ENCODE results near the gene UCKL1.
"Not testable (repeated sequence)": the region's sequence is repeated elsewhere in the genome, so short reads cannot be mapped to it uniquely, and the experiment has no call there.

Gene UCKL1

DNA sequence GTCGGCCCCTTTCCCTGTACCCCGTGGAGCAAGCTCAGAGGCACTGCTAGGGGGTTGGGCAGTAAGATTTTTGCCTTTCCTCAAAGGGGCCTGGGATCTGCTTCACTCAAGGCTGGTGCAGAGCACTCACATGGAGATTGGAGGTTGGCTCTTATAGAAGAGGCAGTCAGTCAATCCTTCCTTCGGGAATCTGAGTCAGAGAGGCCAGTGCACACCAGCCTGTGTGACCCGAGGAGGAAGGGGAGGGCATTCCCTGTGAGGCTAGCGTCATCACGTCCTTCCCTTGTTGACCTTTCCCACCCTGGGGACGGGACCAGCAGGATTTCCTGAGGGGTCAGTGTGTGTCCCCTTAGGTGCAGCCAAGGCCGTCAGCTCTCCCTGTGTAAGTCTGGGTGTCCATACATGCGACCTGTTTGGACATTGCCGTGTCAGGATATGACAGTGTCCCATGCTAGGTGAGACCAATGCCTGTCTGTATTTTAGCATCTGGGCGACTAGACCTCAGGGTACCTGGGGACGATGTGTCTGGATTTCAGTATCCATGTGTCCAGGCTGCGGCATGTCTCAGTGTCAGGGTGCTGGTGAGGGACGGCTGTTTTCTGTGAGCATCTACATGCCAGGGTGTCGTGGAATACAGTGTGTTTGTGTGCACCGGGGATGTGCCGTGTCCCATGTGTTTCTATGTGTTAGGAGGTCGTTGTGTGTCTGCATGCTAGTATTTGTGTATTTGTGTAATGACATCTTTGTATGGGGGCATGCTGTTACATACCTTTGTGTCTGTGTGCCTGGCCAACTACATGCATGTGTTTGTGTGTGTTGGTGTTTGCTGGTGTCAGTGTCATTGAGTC is 16.3 kb upstream of the UCKL1 start:
- FAIRE-seq, result no peak

DNA sequence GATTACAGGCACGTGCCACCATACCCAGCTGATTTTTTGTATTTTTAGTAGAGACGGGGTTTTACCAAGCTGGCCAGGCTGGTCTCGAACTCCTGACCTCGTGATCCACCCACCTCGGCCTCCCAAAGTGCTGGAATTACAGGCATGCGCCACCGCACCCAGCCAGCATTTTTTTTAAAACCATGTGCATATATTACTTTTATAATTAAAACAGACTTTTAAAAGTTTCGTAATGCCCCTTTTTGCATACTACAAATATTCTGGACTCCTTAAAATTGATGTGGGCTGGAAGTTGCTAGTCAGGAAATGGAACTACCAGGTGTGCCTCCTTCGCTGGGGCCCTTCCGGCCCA is 15.7 kb upstream of the UCKL1 start:
- not testable (repeated sequence) for FAIRE-seq

DNA sequence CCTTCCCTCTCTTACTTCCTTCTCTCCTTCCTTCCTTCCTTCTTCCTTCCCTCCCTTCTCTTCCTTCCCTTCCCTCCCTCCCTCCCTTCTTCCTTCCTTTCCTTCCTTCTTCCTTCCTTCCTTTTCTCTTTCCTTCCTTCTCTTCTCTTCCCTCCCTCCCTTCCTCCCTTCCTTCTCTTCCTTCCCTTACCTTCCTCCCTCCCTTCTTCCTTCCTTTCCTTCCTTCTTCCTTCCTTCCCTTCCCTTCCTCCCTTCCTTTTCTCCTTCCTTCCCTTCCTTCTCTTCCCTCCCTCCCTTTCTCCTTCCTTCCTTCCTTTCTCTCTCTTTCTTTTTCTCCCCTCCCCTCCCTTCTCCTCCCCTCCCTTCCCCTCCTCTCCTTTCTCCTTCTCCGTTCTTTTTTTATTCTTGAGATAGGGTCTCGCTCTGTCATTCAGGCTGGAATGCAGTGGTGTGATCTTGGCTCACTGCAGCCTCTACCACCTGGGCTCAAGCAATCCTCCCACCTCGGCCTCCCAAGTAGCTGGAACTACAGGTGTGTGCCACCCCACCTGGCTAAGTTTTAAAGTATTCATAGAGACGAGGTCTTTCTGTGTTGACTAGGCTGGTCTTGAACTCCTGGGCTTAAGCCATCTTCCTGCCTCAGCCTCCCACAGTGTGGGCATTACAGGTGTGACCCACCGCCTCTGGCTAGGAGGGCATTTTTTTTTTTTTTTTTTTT is 14.7 kb upstream of the UCKL1 start:
- FAIRE-seq, result no peak

DNA sequence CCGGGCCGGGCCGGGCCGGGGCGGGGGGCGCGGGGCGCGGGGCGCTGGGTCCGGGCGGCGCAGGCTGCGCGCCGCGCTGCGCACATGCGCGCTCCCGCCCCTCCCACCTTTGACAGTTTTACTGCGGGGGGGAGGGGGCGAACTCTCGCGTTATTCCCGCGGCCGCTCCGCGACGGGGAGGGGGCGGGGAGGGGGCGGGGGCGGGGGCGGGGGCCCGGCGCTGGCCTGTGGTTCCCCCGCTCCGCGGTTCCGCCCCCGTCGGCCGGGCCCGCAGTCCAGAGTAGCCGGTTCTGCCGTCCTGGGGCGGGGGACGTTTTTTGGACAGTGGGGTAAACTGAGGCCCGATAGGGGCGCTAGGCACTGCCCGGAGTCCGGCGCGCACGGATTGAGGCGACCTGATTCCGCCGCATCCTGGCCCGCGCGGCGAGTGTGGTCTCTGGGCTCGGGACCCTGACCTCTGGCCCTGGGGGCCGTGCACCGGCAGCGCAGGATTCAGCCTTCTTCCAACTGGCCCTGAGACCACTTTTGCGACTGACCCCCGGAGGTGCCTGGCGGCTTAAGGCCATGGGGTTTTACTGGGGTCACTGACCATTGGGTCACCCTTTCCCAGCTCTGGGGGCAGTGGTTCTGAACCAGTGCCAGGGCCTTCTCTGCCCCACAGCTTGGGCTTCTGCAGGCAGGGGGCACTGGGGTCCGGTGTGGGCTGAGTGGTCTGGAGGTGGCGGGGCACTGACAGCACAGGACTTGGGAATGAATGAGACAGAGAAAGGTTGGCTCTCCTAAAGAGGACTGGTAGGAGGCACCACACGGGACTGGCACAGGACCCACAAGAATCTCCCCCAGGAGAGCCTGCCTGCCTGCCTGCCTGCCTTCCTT is 13.9 kb upstream of the UCKL1 start, which contains the start of gene ZNF512B:
TSS of gene ZNF512B (minus strand) at position 93 of the 876 bp plus-strand sequence. CDS start 1,980 bp downstream, outside the sequence.
- no peak for FAIRE-seq

DNA sequence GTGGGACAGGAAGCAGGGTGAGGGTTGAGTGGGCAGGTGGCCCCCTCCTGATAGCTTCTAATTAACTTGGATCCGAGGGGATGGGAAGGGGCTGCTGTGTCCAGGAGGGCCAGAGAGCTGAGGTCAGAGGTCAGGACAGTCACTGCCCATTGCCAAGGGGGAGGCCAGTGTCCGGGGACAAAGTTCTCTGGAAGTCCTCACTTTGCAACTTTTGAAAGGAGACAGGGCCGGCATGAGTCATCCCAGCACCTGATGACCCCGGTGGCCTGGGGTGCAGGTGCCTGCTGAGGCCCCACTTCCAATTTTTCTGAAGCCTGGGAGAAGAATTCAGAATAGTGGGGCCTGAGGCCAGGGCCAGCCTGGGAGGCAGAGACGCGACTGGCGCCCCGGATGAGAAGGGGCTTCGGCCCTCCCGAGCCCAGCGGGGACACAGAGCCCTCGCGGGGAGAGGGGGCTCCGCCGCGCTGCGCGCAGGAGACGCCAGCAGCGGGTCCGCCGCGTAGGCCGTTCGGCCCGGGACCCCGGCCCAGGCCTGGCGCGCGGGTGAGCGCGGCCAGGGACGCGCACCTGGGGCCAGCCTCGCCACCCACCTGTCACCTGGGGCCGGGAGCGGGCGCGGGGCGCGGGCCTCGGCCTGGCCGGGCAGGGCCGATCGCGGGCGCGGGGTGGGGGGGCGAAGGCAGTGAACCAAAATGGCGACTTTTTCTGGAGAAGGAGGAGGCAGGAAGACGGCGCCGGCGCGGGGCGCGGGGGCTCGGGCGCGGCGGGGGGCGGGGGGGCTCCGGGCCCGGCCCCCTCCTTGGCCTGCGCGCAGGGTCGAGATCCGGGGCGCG is 12.9 kb upstream of the UCKL1 start:
- FAIRE-seq, result no peak

DNA sequence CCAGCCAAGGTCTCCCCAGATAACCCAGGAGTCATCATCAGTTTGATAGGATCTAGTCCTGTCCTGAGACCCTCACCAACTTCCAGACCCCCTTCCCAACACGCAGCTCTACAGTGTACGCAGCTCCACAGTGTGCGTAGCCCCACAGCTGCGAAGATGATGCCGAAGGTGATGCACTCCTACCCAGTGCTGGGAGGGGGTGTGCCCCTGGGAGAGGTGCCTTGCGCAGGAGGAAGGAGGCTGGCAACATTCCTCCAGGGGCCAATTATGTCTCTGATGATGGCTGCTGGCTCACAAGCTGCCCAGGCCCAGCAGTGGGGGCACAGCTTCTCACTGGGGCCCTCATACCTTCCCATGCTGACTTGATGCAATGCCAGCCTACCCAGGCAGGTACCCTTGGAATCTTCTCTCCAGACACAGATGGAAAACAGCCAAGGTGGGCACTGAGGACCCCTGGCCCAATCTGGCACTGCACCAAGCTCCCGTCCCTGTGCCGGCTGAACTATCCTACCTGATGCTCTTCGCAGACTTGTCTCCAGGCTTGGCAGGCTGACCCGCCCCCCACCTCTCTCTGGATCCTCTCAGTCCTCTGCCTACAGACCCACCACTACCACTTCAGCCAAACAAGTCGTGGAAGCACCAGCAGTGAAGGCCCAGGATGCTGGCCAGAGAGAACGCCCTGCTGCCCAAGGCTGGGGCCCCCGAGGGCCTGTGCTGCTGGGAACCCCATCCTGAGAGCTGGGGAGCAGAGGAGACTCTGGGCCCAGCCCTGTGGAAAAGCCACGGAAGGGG is 12.1 kb upstream of the UCKL1 start:
- no peak for FAIRE-seq

DNA sequence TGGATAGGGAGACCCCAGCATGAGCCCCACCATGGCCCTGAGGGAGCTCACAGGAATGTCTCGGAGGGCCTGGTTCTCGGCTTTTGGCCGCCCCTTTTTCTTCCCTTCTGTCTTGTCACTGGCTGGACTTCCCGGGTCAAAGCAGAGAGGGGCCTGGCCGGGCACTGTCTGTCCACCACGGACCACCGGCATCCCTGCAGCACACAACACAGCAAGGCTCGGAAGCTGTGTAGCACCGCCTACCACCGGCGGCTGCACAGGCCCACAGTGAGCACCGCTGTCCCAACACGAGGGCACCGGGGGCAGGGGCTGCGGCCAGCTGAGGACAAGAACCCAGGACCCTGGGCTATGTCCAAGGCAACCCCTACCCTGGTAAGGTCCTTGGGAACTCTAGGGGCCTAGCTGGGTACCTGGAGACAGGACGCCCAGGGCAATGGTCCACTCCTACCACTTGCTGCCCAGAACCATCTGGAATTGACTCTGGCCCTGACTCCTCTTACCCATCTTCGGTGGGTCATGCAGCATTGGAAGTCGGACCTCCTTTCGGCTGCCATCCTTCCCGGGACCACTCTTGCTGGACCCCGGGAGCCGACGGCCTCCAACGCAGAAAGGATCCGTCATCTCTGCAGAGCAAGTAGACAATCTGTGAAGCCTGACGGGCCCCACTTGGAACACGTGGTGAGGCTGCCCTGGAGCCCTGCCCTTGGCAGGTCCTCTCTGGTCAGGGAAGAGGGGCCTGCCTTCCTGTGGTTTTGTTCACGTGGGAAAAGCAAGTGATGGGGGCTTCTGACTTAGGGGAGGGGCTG is 11.3 kb upstream of the UCKL1 start:
- no peak for FAIRE-seq

DNA sequence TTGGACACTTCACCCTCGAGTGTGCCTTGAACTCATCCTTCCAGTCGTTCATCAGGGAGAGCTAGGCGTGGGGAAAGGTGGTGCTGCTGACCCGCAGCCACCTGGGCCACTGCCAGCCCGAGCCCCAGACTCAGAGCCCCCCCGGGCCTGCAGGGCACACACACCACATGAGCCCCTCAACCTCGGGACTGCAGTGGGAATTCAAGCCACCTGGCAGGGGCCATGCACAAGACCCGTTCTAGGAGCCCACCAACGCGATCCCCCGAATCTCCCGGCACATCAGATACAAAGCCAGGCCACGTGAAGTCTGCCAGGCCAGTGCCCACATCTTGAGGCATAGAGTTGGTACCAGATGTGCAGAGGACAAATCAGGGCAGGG is 10.7 kb upstream of the UCKL1 start:
- FAIRE-seq, result no peak

DNA sequence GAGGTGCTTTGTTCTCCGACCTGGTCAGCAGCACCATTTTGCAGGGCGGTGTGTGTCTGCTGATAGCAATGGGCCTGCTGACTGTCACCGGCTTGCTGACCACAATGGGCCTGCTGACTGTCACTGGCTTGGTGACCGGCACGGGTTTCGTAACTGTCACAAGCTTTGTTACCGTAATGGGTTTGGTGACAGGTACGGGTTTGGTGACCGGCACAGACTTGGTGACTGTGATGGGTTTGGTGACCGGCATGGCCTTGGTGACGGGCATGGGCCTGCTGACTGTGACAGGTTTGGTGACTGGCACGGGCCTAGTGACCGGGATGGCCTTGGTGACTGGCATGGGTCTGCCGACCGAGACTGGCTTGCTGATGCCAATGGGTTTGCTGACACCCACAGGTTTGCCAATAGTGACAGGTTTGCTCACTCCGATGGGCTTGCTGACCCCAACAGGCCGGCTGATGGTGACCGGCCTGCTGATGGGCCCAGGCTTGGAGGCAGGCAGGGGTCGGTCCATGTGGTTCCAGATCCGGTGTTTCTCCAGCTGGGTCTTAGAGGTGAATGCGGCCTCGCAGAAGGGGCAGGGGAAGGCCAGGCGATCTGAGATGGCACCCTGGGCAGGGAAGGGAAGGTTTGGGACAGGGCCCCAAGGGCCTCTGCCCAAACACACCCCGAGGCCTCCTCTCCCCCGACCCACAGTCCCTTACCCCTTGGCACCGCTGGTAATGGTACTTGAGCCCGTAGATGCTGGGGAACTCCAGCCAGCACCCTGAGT is 10.1 kb upstream of the UCKL1 start:
- no peak for FAIRE-seq

DNA sequence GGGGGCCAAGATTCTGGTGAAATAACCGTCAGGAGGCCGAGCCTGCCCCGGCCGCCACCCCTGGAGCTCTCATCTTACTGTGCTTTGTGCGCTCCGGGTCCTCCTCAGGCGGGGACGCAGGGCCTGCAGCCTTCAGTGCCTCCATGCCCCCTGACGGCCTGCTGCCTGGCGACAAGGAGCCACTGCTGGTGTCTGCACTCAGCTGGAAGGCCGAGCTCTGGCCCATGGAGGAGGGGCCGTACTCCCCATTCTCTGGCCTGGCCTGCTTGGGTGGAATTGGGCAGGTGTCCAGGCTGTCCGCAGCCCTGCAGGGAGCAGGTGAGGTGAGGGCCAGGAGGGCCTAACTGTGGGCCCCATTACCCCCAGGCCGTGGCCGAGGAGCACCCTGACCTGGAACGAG is 8.2 kb upstream of the UCKL1 start:
- FAIRE-seq, result no peak

DNA sequence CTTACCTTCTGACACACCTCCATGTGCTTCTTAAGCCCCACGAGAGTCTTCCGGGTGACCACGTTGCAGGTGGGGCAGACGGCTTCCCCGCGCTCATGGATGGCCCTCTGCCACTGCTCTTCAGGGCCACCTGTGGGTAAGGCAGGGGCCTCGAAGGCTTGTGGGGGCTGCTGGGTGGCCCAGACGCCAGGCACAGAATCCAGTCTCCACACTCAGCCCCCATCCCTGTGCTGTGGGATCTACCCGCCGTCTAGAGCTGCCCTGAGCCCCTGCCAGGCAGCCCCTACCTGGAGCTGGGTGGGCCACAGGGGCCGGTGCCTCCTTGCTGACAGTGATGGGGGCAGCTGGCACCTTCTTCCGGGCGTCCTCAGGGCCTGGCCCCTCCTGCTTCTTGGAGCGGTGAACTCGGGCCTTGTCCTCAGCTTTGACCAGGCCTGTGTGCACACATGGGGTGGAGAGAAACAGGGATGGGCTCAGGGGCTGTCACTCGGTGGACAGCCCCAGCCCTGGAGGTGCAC is 7.6 kb upstream of the UCKL1 start:
- FAIRE-seq, result no peak

DNA sequence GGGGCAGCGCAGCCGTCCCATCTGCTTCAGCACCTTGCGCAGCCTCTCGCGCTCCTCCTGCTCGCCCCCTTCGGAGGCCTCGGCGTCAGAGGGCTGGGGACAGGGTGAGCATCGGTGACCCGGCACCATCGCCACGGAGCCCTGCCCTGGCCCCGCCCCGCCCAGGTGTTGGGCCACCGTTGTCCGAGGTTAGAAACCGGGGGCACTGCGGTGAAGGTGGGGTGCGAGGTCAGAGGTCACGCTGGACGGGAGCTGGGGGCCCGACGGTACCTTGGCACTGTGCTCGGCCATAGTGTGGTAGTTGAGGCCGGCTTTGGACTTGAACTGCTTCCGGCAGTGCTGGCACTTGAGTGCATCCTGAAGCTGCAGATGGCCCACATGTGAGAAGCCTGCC is 7.1 kb upstream of the UCKL1 start:
- FAIRE-seq, result no peak

DNA sequence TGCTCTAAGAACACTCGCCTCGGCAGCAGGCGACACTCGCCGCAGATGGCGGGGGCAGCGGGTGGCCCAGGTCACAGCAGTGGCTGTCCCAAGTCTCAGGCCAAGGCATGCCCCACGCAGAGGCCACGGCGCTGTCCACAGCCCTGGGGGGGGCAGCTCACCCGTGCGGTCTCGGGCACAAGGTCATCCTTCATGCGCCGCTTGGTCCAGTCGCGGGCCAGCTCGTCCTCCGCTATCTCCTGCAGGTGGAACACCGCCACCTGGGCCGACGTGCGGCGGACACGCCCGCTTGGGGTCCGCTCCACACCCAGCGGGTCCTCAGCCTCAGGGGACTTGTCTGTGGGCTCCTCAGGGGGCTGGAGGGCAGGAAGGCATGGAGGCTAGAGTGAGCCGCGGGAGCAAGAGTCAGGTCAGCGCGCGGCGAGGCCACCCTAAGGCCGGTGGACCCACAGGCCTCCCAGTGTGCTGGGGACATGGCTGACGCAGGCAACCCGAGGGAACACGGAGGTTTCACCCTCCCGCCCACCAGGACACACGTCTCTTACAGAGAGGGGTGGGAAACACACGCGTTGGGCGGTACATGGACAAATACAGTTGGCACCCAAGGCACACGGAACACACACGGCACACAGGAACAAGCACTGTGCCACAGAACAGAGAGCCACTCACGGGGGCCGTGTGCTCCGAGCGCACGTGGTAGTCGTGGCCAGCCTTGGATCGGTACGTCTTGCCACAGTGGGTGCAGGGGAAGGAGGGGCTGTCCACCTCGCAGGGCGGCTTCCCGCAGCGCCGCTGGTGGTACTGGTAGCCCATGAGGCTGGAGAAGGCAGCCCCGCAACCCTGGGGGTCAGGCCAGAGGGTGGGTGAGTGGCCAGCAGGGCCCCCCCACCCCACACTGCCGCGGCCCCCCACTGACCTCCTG is 6.5 kb upstream of the UCKL1 start:
- FAIRE-seq, result no peak

DNA sequence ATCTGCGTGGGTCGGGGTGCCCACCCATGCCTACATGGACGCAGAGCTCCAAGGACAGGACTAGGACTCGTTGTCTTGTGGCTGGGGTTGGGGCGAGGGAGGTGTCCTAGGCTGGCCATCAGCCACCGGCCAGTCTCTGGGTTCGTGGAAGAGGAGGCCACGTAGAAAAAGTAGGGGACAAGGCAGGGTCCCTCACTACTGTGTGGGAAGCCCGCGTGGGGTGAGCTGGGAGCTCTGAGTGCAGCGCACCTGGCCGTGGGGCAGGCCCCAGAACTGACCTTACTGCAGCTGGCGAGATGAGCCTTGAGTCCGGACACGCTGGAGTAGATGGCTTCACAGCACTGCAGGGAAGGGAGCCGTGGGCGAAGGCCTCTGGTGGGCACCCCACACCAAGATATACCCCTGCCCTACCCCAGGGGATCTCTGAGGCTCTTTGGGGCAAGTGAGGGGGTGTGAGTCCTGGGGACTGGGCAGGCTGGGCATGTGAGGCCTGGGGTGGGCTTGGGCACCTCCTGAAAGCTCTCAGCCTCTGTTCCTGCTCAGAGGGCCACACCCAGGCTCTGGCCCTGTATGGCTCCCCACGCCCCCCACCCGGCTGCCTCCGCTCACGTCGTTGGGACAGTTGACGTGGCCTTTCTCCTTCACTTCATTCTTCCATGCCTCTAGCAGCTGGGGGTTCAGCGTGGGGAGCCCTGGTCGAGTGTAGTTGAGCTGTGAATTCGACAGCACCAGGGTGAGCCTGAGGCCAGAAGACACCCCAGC is 5.6 kb upstream of the UCKL1 start:
- no peak for FAIRE-seq

DNA sequence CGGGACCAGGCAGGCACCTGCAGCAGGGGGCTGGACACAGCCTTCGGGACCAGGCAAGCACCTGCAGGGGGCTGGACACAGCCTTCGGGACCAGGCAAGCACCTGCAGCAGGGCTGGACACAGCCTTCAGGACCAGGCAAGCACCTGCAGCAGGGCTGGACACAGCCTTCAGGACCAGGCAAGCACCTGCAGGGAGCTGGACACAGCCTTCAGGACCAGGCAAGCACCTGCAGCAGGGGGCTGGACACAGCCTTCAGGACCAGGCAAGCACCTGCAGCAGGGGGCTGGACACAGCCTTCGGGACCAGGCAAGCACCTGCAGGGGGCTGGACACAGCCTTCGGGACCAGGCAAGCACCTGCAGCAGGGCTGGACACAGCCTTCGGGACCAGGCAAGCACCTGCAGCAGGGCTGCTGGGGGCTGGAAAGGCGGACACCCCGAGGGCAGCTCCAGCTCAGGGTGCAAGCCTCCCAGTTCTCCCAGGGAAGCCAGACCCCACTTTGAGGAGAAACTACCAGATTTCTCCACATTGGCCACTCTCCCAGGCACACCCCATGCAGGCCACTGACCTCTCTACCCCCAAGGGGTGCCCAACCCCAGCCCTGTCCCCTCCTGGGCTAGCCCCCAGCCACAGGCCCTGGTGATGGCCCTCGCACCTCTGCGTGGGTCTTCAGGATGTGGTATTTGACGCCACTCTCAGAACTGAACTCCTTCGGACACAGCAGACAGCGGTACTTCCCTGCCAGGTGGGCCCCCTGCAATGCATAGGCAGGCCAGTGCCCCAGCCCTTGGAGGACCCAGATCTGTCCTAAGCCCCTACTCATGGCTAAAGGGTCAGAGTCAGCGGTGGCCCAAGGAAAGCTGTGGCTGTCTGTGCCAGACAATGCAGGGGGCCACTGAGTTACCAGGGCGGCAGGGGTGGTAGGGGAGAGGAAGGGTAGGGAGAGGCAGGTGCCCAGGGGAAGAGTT is 4.7 kb upstream of the UCKL1 start:
- not testable (repeated sequence) for FAIRE-seq

DNA sequence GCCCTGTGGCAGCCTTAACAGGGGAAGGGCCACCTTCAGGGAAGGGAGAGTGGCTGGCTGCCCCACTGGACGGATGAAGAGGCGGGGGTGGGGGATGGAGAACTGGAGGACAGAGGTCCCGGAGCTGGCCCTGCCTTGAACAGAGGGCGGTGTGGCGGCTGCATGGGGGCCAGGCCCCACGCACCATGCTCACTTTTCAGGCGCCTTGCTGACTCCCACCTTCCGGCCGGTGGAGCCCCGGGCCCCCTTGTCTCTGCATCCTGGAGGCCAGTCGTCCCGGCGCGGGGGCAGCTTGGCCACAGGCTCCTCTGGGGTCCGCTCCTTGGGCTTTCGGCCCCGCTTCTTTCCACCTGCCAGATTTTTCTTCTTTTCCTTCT is 3.5 kb upstream of the UCKL1 start:
- FAIRE-seq, result no peak

Data from endometrium (tissue), 2 donors.